Measurements from ENCODE around the gene STH. TPM values are rescaled to one million over a fixed set of nuclear protein-coding genes. Genes with fewer than 3 reads are reported as not detected.
A peak's percentile ranks its signal among the peaks of the same experiment; 100 is the strongest.

STH gene
- total and polyA plus RNA-seq, 2 donors (not counting 1 experiment from before 2014, with no cell fraction given) = not detected

- Histone ChIP-seq H3K27ac (ENCODE audit: insufficient read depth, low read length) (no peak overlapping the region), H3K4me1 (ENCODE audit: control insufficient read depth, extremely low read depth, insufficient read depth, low read length) (peaks cover 2% of the 10 kb centered on the region), H3K9ac (ENCODE audit: insufficient read depth, low read length) (no peak overlapping the region)
These were observed 45.4 kb downstream of the STH start for GRCh38 chr17:46044286-46044928.

DNA sequence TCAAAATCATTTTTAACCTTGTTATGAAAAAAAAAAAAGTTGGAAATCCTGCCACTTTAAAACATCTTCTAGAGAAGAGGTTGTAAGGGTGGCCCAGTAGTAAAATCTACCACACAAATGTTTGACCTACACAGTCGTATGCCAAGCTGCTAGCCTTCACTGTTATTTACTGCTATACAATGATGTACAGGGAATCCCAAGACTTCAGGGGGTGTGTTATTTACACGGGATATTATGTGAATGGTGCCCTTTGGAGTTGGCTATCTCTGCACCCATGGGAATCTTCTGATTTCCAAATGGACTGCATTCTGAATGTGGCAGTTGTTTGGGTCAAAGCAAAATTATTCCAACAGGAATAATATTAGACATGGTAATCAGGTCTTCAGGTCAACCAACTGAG, 45.9 kb downstream of the STH start:
- Histone ChIP-seq H3K9me3 (ENCODE audit: control insufficient read depth, insufficient read depth, low read depth, low read length) (no peaks in the 10 kb centered on the region), H3K4me3 (replicated peaks in 1 of 4; ENCODE audit: control extremely low read depth in 1 of 4, insufficient read depth in 1 of 4, low read depth in 3 of 4, low read length in 4 of 4) (no peak overlapping the region), H3K4me2 (ENCODE audit: extremely low read depth, insufficient read depth, low read length) (no peak overlapping the region), H3K79me2 (ENCODE audit: control insufficient read depth, insufficient read depth, low read length) (no peaks in the 10 kb centered on the region), H3K36me3 (ENCODE audit: control insufficient read depth, insufficient read depth, low read length) (peaks cover 3% of the 10 kb centered on the region), H2AFZ (ENCODE audit: low read length) (no peak overlapping the region), H3K27ac (ENCODE audit: insufficient read depth, low read length) (no peak overlapping the region), H3K4me1 (ENCODE audit: control insufficient read depth, extremely low read depth, insufficient read depth, low read length) (peaks cover 2% of the 10 kb centered on the region), H4K20me1 (ENCODE audit: control insufficient read depth, extremely low read depth, insufficient read depth, low read length) (no peaks in the 10 kb centered on the region), H3K27me3 (ENCODE audit: control insufficient read depth, insufficient read depth, low read length) (no peaks in the 10 kb centered on the region), H3K9ac (ENCODE audit: insufficient read depth, low read length) (no peak overlapping the region)
- no peak for DNase-seq (ENCODE audit: low read depth in 2 of 2)
- no peak for TF ChIP-seq EZH2 (IDR thresholded peaks at IDR 0.05; ENCODE audit: low read length, missing control alignments)
- TF ChIP-seq, protein P1, sequence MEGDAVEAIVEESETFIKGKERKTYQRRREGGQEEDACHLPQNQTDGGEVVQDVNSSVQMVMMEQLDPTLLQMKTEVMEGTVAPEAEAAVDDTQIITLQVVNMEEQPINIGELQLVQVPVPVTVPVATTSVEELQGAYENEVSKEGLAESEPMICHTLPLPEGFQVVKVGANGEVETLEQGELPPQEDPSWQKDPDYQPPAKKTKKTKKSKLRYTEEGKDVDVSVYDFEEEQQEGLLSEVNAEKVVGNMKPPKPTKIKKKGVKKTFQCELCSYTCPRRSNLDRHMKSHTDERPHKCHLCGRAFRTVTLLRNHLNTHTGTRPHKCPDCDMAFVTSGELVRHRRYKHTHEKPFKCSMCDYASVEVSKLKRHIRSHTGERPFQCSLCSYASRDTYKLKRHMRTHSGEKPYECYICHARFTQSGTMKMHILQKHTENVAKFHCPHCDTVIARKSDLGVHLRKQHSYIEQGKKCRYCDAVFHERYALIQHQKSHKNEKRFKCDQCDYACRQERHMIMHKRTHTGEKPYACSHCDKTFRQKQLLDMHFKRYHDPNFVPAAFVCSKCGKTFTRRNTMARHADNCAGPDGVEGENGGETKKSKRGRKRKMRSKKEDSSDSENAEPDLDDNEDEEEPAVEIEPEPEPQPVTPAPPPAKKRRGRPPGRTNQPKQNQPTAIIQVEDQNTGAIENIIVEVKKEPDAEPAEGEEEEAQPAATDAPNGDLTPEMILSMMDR (conservative IDR thresholded peaks at IDR 0.05 in 1 of 2, IDR thresholded peaks at IDR 0.05 in 1 of 2; ENCODE audit: low read depth in 1 of 2, low read length in 2 of 2) = no peak

More at GRCh38 chr17:46044286-46044928, 45.4 kb downstream of the STH start:
- no peaks in the 10 kb centered on the region for H3K9me3 ChIP-seq (ENCODE audit: control insufficient read depth, insufficient read depth, low read depth, low read length)
- H2AFZ ChIP-seq (ENCODE audit: low read length) = no peak overlapping the region
- TF ChIP-seq, protein P1 (conservative IDR thresholded peaks at IDR 0.05 in 1 of 2, IDR thresholded peaks at IDR 0.05 in 1 of 2; ENCODE audit: low read depth in 1 of 2, low read length in 2 of 2) = peak; percentile 91 to 93
- TF ChIP-seq EZH2 (IDR thresholded peaks at IDR 0.05; ENCODE audit: low read length, missing control alignments) = no peak
- H3K36me3 ChIP-seq (ENCODE audit: control insufficient read depth, insufficient read depth, low read length) = peaks cover 4% of the 10 kb centered on the region
- H3K79me2 ChIP-seq (ENCODE audit: control insufficient read depth, insufficient read depth, low read length) = no peaks in the 10 kb centered on the region
- no peak overlapping the region for H3K4me3 ChIP-seq (replicated peaks in 1 of 4; ENCODE audit: control extremely low read depth in 1 of 4, insufficient read depth in 1 of 4, low read depth in 3 of 4, low read length in 4 of 4)
- DNase-seq (ENCODE audit: low read depth in 2 of 2) = peak; percentile 86 to 95
- H4K20me1 ChIP-seq (ENCODE audit: control insufficient read depth, extremely low read depth, insufficient read depth, low read length) = no peaks in the 10 kb centered on the region
- no peaks in the 10 kb centered on the region for H3K27me3 ChIP-seq (ENCODE audit: control insufficient read depth, insufficient read depth, low read length)
- no peak overlapping the region for H3K4me2 ChIP-seq (ENCODE audit: extremely low read depth, insufficient read depth, low read length)

GRCh38 chr17:46045639-46046038, 46.6 kb downstream of the STH start:
- Histone ChIP-seq H3K79me2 (ENCODE audit: control insufficient read depth, insufficient read depth, low read length) (no peaks in the 10 kb centered on the region), H3K4me3 (replicated peaks in 1 of 4; ENCODE audit: control extremely low read depth in 1 of 4, insufficient read depth in 1 of 4, low read depth in 3 of 4, low read length in 4 of 4) (no peak overlapping the region), H2AFZ (ENCODE audit: low read length) (no peak overlapping the region), H3K9me3 (ENCODE audit: control insufficient read depth, insufficient read depth, low read depth, low read length) (no peaks in the 10 kb centered on the region), H3K27me3 (ENCODE audit: control insufficient read depth, insufficient read depth, low read length) (no peaks in the 10 kb centered on the region), H3K36me3 (ENCODE audit: control insufficient read depth, insufficient read depth, low read length) (peaks cover 5% of the 10 kb centered on the region), H3K27ac (ENCODE audit: insufficient read depth, low read length) (no peak overlapping the region), H4K20me1 (ENCODE audit: control insufficient read depth, extremely low read depth, insufficient read depth, low read length) (no peaks in the 10 kb centered on the region), H3K4me2 (ENCODE audit: extremely low read depth, insufficient read depth, low read length) (no peak overlapping the region), H3K4me1 (ENCODE audit: control insufficient read depth, extremely low read depth, insufficient read depth, low read length) (peaks cover 2% of the 10 kb centered on the region), H3K9ac (ENCODE audit: insufficient read depth, low read length) (no peak overlapping the region)
- TF ChIP-seq EZH2 (IDR thresholded peaks at IDR 0.05; ENCODE audit: low read length, missing control alignments) = no peak
- TF ChIP-seq, protein P1 (conservative IDR thresholded peaks at IDR 0.05 in 1 of 2, IDR thresholded peaks at IDR 0.05 in 1 of 2; ENCODE audit: low read depth in 1 of 2, low read length in 2 of 2) = no peak
- peak in 1 of 2 donors; percentile 15 for DNase-seq (ENCODE audit: low read depth in 2 of 2)
